Measurements from ENCODE around the gene CCT6A. TPM values are rescaled to one million over a fixed set of nuclear protein-coding genes. Genes with fewer than 3 reads are reported as not detected.

The CCT6A gene
- total and polyA plus RNA-seq, 2 of the 4 experiments (the other 2 are of a cell fraction), result 135 to 265 TPM

DNA sequence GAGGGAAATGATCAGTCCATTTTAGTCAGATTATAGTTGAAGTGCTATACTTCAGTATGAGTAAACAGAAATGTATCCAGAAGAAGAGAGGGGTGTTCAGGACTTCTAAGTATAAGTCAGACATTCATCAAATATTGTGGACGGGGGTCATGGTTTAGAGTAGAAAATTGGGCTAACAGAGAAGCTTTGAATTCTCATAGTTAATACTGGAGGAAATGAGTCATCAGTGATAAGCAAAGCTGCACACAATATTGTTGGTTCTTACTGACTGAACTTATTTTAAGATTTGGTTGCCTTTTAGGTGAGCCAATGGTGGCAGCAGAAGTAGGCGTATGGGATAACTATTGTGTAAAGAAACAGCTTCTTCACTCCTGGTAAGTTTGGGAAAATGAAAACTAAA, 10.8 kb downstream of the CCT6A start:
- ATAC-seq (ENCODE audit: low read depth) (peak; percentile 40), DNase-seq (peak; percentile 89)
- POLR2A ChIA-PET (ENCODE audit: unreplicated experiment), result interaction anchor here (1.1 kb wide), 1 partner anchor 11 kb away, joined by 6 read pairs; the partner anchor contains the start of genes CCT6A and PSPH

More for the DNA sequence above, 10.8 kb downstream of the CCT6A start:
- H3K9me3 ChIP-seq (ENCODE audit: control insufficient read depth, insufficient read depth, low read length), result no peaks in the 10 kb centered on the region
- no peak overlapping the region for H4K91ac ChIP-seq (ENCODE audit: insufficient read depth, low read depth, low read length)
- peak overlapping the region; percentile 82; the same call in 1 of the 2 replicates for H3K23ac ChIP-seq (ENCODE audit: low read depth, low read length)
- no peak overlapping the region for H2AFZ ChIP-seq (replicated peaks; ENCODE audit: low read length, poor library complexity)
- H2BK15ac ChIP-seq (ENCODE audit: low read depth, low read length), result no peak overlapping the region
- no peak overlapping the region for H2AK5ac ChIP-seq (ENCODE audit: low read depth, low read length)
- peak overlapping the region in 1 of 2 experiments; percentile 68; a peak in 1 of 4 replicates for H4K8ac ChIP-seq (ENCODE audit: low read depth in 2 of 2, low read length in 2 of 2)
- no peak overlapping the region for H4K5ac ChIP-seq (ENCODE audit: low read depth, low read length)
- no peak overlapping the region for H3K9ac ChIP-seq (ENCODE audit: low read depth, low read length)
- no peaks in the 10 kb centered on the region for H3K27me3 ChIP-seq (ENCODE audit: control insufficient read depth, insufficient read depth, low read length)
- dilution Hi-C loops (cut with HindIII; ENCODE audit: low sequenced_read_pairs, unreplicated experiment) (no loop called here), intact Hi-C loops (cut with micrococcal nuclease) (loop anchor here (1.0 to 5.0 kb wide), 3 partner anchors 11 to 35 kb away; partner anchors contain the start of genes CCT6A and PSPH), in situ Hi-C loops (cut with MboI; ENCODE audit: low sequenced_read_pairs) (no loop called here)
- H3K4me1 ChIP-seq (ENCODE audit: control insufficient read depth, insufficient read depth, low read length), result peaks cover 9% of the 10 kb centered on the region
- peak overlapping the region; percentile 37; the same call in 1 of the 2 replicates for H2BK20ac ChIP-seq (ENCODE audit: low read depth, low read length)
- H3K79me1 ChIP-seq (ENCODE audit: low read depth in 1 of 2, low read length in 2 of 2), result peaks cover 16 to 34% of the 10 kb centered on the region in 2 experiments
- no CpG with 5 or more reads among the region's 2 CpGs for WGBS, 2 experiments (ENCODE audit: extremely low coverage in 2 of 2, insufficient read length in 1 of 2)
- peak overlapping the region; percentile 63; the same call in 1 of the 2 replicates for H3K4me2 ChIP-seq (ENCODE audit: low read depth, low read length)
- peak overlapping the region; percentile 92 for H2BK5ac ChIP-seq (ENCODE audit: low read depth, low read length, poor library complexity, severe bottlenecking)
- no peak overlapping the region for H2AK9ac ChIP-seq (replicated peaks; ENCODE audit: low read depth, low read length, poor library complexity)
- no peak overlapping the region for H3K4me3 ChIP-seq (ENCODE audit: insufficient read depth, low read depth, low read length)
- H3K56ac ChIP-seq (ENCODE audit: extremely low read depth, insufficient read depth, low read length), result no peak overlapping the region
- H3K4ac ChIP-seq (ENCODE audit: low read depth, low read length), result no peak overlapping the region; the same call in 1 of the 2 replicates
- H3K9me1 ChIP-seq (ENCODE audit: insufficient read depth, low read length), result no peaks in the 10 kb centered on the region
- CTCF ChIA-PET, result no interaction called here
- peak; percentile 27; the same call in 1 of the 2 replicates for TF ChIP-seq BHLHE40 (IDR thresholded peaks at IDR 0.05; ENCODE audit: low read depth, low read length)
- TF ChIP-seq CEBPB (IDR thresholded peaks at IDR 0.05; ENCODE audit: low read depth, low read length), result peak; percentile 46; the same call in 1 of the 2 replicates
- peak; percentile 87 for TF ChIP-seq FOS (IDR thresholded peaks at IDR 0.05; ENCODE audit: low read depth, low read length)
- TF ChIP-seq POLR2A (IDR thresholded peaks at IDR 0.05; ENCODE audit: low read depth, low read length), result no peak
- TF ChIP-seq SMC3 (IDR thresholded peaks at IDR 0.05; ENCODE audit: low read depth, low read length), result no peak
- TF ChIP-seq NFE2L2 (IDR thresholded peaks at IDR 0.05; ENCODE audit: low read depth, low read length), result no peak
- TF ChIP-seq RCOR1 (IDR thresholded peaks at IDR 0.05; ENCODE audit: insufficient replicate concordance, low read length), result no peak
- TF ChIP-seq MAFK (IDR thresholded peaks at IDR 0.05; ENCODE audit: low read depth, low read length), result no peak
- H3K36me3 ChIP-seq (ENCODE audit: control insufficient read depth, insufficient read depth, low read length), result peaks cover 24% of the 10 kb centered on the region
- H2BK120ac ChIP-seq (ENCODE audit: low read depth, low read length), result no peak overlapping the region
- no TSS peak for BruUV-seq (replicated peaks)
- H3K18ac ChIP-seq (ENCODE audit: low read depth, low read length), result peak overlapping the region; percentile 59; the same call in 1 of the 2 replicates
- H3K27ac ChIP-seq (ENCODE audit: insufficient read depth, low read length), result no peak overlapping the region
- 0 out of 2 replicates have a peak overlapping the region, but pooled peaks have one; percentile 34 for H3K14ac ChIP-seq (replicated peaks; ENCODE audit: low read depth, low read length)
- peaks cover 17% of the 10 kb centered on the region; the same call in 1 of the 2 replicates for H4K20me1 ChIP-seq (ENCODE audit: insufficient read depth, low read length)
